CD8-positive, alpha-beta memory T cell (primary cell): ENCODE measurements around the gene EPB42. TPM values are rescaled to one million over a fixed set of nuclear protein-coding genes. Genes with fewer than 3 reads are reported as not detected.

Source experiments
- CTCF ChIA-PET: fragments of 350-600 bp; sonication (Branson Sonifier 250); formaldehyde crosslinking; loops from one replicate; lab custom pipeline; 2021; ENCODE audit warnings: antibody characterized with exemption; lab: Charles Lee
- POLR2A ChIA-PET: fragments of 350-600 bp; sonication (Branson Sonifier 250); formaldehyde crosslinking; loops from one replicate; lab custom pipeline; 2021; ENCODE audit warnings: antibody characterized with exemption; lab: Charles Lee
- DNase-seq, 5 donors: peaks; one replicate each; pipeline versions ENCODE4 v3.0.0 to v3.0.0-alpha.2; 2020 to 2022; ENCODE audit warnings: mixed read lengths in 1 of 5
- H3K27ac ChIP-seq: one replicate; pipeline ENCODE4 v1.7.0; 2013; ENCODE audit warnings: low read depth, mild to moderate bottlenecking, low read length, moderate library complexity
- H3K27me3 ChIP-seq: 2 replicates; pipeline ENCODE4 v1.7.0; 2013; ENCODE audit warnings: low read length, mild to moderate bottlenecking; ENCODE audit not compliant: insufficient read depth, poor library complexity, severe bottlenecking
- H3K36me3 ChIP-seq: 2 replicates; pipeline ENCODE4 v1.7.0; 2013; ENCODE audit warnings: mild to moderate bottlenecking, low read length, moderate library complexity; ENCODE audit not compliant: insufficient read depth
- H3K4me1 ChIP-seq: 2 replicates; pipeline ENCODE4 v1.7.0; 2013; ENCODE audit warnings: mild to moderate bottlenecking, low read length, moderate library complexity; ENCODE audit not compliant: insufficient read depth
- H3K4me3 ChIP-seq: 2 replicates; pipeline ENCODE4 v1.7.0; 2013; ENCODE audit warnings: mild to moderate bottlenecking, low read length
- H3K9me3 ChIP-seq: 2 replicates; pipeline ENCODE4 v1.7.0; 2013; ENCODE audit warnings: mild to moderate bottlenecking, low read length
- H3K27ac Mint-ChIP-seq, 8 donors: one replicate each; pipeline ENCODE4 v1.8.0; 2020 to 2021; ENCODE audit warnings: mixed read lengths in 8 of 8, mild to moderate bottlenecking in 6 of 8, inconsistent platforms in 3 of 8, moderate library complexity in 3 of 8
- H3K27me3 Mint-ChIP-seq, 2 donors: one replicate each; pipeline ENCODE4 v1.8.0; 2020 to 2021; ENCODE audit warnings: mixed read lengths in 2 of 2, mild to moderate bottlenecking in 1 of 2, moderate library complexity in 1 of 2
- H3K36me3 Mint-ChIP-seq, 3 donors: one replicate each; pipeline ENCODE4 v1.8.0; 2020 to 2021; ENCODE audit warnings: mixed read lengths in 3 of 3, inconsistent platforms in 1 of 3, mild to moderate bottlenecking in 1 of 3
- H3K4me1 Mint-ChIP-seq, 3 donors: one replicate each; pipeline ENCODE4 v1.8.0; 2020 to 2021; ENCODE audit warnings: mixed read lengths in 3 of 3, inconsistent platforms in 1 of 3, mild to moderate bottlenecking in 1 of 3
- H3K4me3 Mint-ChIP-seq, 7 donors: one replicate each; pipeline ENCODE4 v1.8.0; 2020 to 2021; ENCODE audit warnings: mixed read lengths in 7 of 7, mild to moderate bottlenecking in 6 of 7, moderate library complexity in 4 of 7, inconsistent platforms in 2 of 7
- H3K9me3 Mint-ChIP-seq, 5 donors: one replicate each; pipeline ENCODE4 v1.8.0; 2020 to 2022; ENCODE audit warnings: mixed read lengths in 5 of 5, mild to moderate bottlenecking in 3 of 5, moderate library complexity in 2 of 5, inconsistent platforms in 1 of 5
- polyA plus RNA-seq: library from polyadenylated mRNA; unstranded; fragments of 300-500 nt; fragmentation: Illumina TruSeq; gene quantifications from one replicate; pipeline ENCODE4 v1.2.3, GENCODE V29; 2021
- total RNA-seq, 2 experiments: library from RNA; stranded (reverse); gene quantifications; one replicate each; pipeline ENCODE4 v1.2.3, GENCODE V29; 2021

The EPB42 gene
- total and polyA plus RNA-seq, 3 experiments from 2014 or later = not detected

GRCh38 chr15:43150191-43150929, 70.5 kb downstream of the EPB42 start:
- Mint-ChIP-seq H3K9me3 (no peaks in the 10 kb centered on the region), H3K27me3 (no peaks in the 10 kb centered on the region), H3K4me3 (no peak overlapping the region), H3K27ac (no peak overlapping the region), H3K4me1 (peaks cover 11 to 20% (median 17%) of the 10 kb centered on the region in 3 donors), H3K36me3 (peaks cover 3 to 69% (median 12%) of the 10 kb centered on the region in 3 donors)
- no peaks in the 10 kb centered on the region for H3K9me3 ChIP-seq
- H3K4me1 ChIP-seq = peaks cover 3% of the 10 kb centered on the region
- peaks cover 6% of the 10 kb centered on the region for H3K36me3 ChIP-seq
- no peak for DNase-seq
- no peak overlapping the region for H3K4me3 ChIP-seq
- ChIA-PET CTCF (no interaction called here), POLR2A (no interaction called here)
- H3K27ac ChIP-seq = no peak overlapping the region
- H3K27me3 ChIP-seq = no peaks in the 10 kb centered on the region

Other genes starting within 250 kb of the EPB42 start
- 10 to 100 TPM; 28.6 to 29.7 TPM for gene UBR1, start 115.0 kb downstream of the EPB42 start, total RNA-seq
- gene UBR1, start 115.0 kb downstream of the EPB42 start, polyA plus RNA-seq = 15.4 TPM
- 10 to 100 TPM; 13.2 to 18.1 TPM for gene TMEM62, start 87.4 kb downstream of the EPB42 start, total RNA-seq
- gene TMEM62, start 87.4 kb downstream of the EPB42 start, polyA plus RNA-seq = 11.2 TPM
- gene CCNDBP1, start 35.6 kb downstream of the EPB42 start, total RNA-seq = 10 to 100 TPM; 61.8 to 63.2 TPM
- 204 TPM for gene CCNDBP1, start 35.6 kb downstream of the EPB42 start, polyA plus RNA-seq
- gene TGM5, start 45.9 kb upstream of the EPB42 start, total RNA-seq = under 1 TPM in 1 of 2 experiments, not detected in 1; 0.18 TPM
- gene TGM5, start 45.9 kb upstream of the EPB42 start, polyA plus RNA-seq = not detected
- gene TGM7, start 81.2 kb upstream of the EPB42 start, total RNA-seq = not detected
- gene TGM7, start 81.2 kb upstream of the EPB42 start, polyA plus RNA-seq = not detected
- 10 to 100 TPM; 14.9 to 16.5 TPM for gene LCMT2, start 109.6 kb upstream of the EPB42 start, total RNA-seq
- 4.4 TPM for gene LCMT2, start 109.6 kb upstream of the EPB42 start, polyA plus RNA-seq
- 10 to 100 TPM; 25.3 to 26.6 TPM for gene ZSCAN29, start 150.0 kb upstream of the EPB42 start, total RNA-seq
- 7.5 TPM for gene ZSCAN29, start 150.0 kb upstream of the EPB42 start, polyA plus RNA-seq
- 10 to 100 TPM; 39.1 to 44.0 TPM for gene TUBGCP4, start 150.1 kb upstream of the EPB42 start, total RNA-seq
- gene TUBGCP4, start 150.1 kb upstream of the EPB42 start, polyA plus RNA-seq = 11.3 TPM